Ascending aorta (tissue), 2 donors: Measurements from ENCODE around the gene ANO6. TPM values are rescaled to one million over a fixed set of nuclear protein-coding genes. Genes with fewer than 3 reads are reported as not detected.

ENCODE experiments used
- DNase-seq, 2 donors: peaks; one replicate each; pipeline ENCODE4 v3.0.0-alpha.2; 2019; ENCODE audit warnings: low spot score in 2 of 2
- H3K27ac ChIP-seq, 2 donors: fragments of 200-600 bp; sonication (generic); one replicate each; pipeline ENCODE4 v1.5.1; 2016 to 2017; ENCODE audit warnings: mild to moderate bottlenecking in 1 of 2
- H3K27me3 ChIP-seq: fragments of 200-600 bp; sonication (generic); one replicate; pipeline ENCODE4 v1.5.1; 2017
- H3K36me3 ChIP-seq, 2 donors: fragments of 200-600 bp; sonication (generic); one replicate each; pipeline ENCODE4 v1.5.1; 2016
- H3K4me1 ChIP-seq, 2 donors: fragments of 200-600 bp; sonication (generic); one replicate each; pipeline ENCODE4 v1.5.1; 2016 to 2017; ENCODE audit warnings: mild to moderate bottlenecking in 1 of 2
- H3K4me3 ChIP-seq, 2 donors: fragments of 200-600 bp; sonication (generic); one replicate each; pipeline ENCODE4 v1.5.1; 2016 to 2017; ENCODE audit warnings: mild to moderate bottlenecking in 1 of 2
- H3K9me3 ChIP-seq, 2 donors: fragments of 200-600 bp; sonication (generic); one replicate each; pipeline ENCODE4 v1.5.1; 2016
- intact Hi-C: fragments of 100-400 bp; cut with DNase I; formaldehyde crosslinking; loops from one replicate; pipeline ENCODE4 v1.15.1; 2023
- total RNA-seq: library from RNA; depleted of rRNA; stranded (reverse); fragments of >200 nt; gene quantifications from one replicate; pipeline ENCODE4 v1.1.0, GENCODE V29; 2016
- TF ChIP-seq, protein P1 (sequence below), 3 experiments: fragments of 200-600 bp in 2 of 3; fragments of 450-650 bp in 1 of 3; sonication (generic) in 2 of 3; IDR thresholded peaks; one replicate each; pipeline ENCODE4 v1.5.1; 2016 to 2019; ENCODE audit warnings: antibody characterized with exemption in 3 of 3, mild to moderate bottlenecking in 1 of 3, moderate library complexity in 1 of 3

ANO6 gene
- total RNA-seq, 1 donor from 2014 or later: 49.6 TPM

DNA sequence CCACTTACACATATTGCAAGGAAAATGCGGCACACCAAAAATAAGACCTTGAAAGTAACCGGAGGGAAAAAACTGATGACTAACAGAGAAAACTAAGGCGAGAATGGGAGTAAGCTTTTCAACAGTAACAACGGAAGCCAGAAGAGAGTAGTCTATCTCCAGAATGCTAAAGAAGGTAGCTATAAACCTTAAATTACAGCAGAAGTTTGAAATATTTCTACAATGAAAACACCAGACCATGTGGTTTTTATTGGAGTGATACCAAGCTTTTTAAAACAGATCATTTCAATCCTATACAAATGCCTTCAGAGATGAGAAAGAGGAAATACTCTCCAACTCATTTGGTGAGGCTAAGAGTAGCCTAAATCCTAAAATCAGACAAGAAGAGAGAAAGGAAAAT is 209.5 kb downstream of the ANO6 start:
- peaks cover 49 to 82% of the 10 kb centered on the region in 2 donors for H3K36me3 ChIP-seq
- H3K4me3 ChIP-seq: no peak overlapping the region
- H3K9me3 ChIP-seq: no peaks in the 10 kb centered on the region
- intact Hi-C loops: no loop called here
- no peak overlapping the region for H3K27ac ChIP-seq
- no peaks in the 10 kb centered on the region for H3K27me3 ChIP-seq
- no peak for DNase-seq
- TF ChIP-seq, protein P1, sequence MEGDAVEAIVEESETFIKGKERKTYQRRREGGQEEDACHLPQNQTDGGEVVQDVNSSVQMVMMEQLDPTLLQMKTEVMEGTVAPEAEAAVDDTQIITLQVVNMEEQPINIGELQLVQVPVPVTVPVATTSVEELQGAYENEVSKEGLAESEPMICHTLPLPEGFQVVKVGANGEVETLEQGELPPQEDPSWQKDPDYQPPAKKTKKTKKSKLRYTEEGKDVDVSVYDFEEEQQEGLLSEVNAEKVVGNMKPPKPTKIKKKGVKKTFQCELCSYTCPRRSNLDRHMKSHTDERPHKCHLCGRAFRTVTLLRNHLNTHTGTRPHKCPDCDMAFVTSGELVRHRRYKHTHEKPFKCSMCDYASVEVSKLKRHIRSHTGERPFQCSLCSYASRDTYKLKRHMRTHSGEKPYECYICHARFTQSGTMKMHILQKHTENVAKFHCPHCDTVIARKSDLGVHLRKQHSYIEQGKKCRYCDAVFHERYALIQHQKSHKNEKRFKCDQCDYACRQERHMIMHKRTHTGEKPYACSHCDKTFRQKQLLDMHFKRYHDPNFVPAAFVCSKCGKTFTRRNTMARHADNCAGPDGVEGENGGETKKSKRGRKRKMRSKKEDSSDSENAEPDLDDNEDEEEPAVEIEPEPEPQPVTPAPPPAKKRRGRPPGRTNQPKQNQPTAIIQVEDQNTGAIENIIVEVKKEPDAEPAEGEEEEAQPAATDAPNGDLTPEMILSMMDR (IDR thresholded peaks at IDR 0.05): no peak
- no peaks in the 10 kb centered on the region for H3K4me1 ChIP-seq

DNA sequence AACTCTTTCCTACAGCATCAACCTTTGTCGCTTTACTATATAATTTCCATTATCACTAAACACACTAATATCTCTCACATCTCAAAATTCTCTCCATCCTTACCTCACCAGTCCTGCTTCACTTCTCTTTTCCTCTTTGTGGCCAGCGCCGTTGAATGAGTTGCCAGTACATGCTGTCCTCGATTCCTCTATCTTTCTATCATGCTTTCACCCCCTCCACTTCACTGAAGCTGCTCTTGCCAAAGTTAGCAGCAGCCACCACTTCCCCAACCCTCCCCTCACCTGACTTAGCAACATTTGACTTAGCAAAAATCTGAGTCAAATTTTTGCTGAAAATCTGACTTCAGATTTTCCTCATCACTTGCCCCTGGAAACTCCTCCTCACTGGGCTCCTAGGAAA is 210.4 kb downstream of the ANO6 start:
- TF ChIP-seq, protein P1 (IDR thresholded peaks at IDR 0.05): no peak
- H3K27ac ChIP-seq: no peak overlapping the region
- intact Hi-C loops: no loop called here
- DNase-seq: no peak
- no peak overlapping the region for H3K4me3 ChIP-seq
- H3K9me3 ChIP-seq: no peaks in the 10 kb centered on the region
- peaks cover 51 to 86% of the 10 kb centered on the region in 2 donors for H3K36me3 ChIP-seq
- no peaks in the 10 kb centered on the region for H3K4me1 ChIP-seq
- H3K27me3 ChIP-seq: no peaks in the 10 kb centered on the region

DNA sequence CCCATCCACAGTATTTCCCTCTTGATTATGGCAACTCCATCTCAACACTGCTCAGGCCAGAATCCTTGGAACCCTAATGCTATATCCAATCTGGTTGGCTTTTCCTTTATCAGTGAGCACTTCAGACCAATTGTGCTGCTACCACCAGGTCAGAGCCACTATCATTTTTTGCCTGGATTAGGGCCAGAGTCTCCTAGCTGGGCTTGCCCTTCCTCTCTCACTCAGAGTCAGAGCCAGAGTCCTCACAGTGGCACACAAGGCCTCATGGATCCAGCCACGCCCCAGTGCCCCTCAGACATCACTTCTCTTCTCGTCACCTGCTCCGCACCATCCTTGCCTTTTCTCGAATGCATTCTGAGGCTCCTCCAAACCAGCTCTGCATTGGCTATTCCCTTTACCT is 211.1 kb downstream of the ANO6 start:
- intact Hi-C loops: no loop called here
- peaks cover 47 to 91% of the 10 kb centered on the region in 2 donors for H3K36me3 ChIP-seq
- H3K27me3 ChIP-seq: no peaks in the 10 kb centered on the region
- no peaks in the 10 kb centered on the region for H3K9me3 ChIP-seq
- H3K4me3 ChIP-seq: no peak overlapping the region
- no peak for DNase-seq
- H3K27ac ChIP-seq: no peak overlapping the region
- TF ChIP-seq, protein P1 (IDR thresholded peaks at IDR 0.05): no peak
- no peaks in the 10 kb centered on the region for H3K4me1 ChIP-seq

DNA sequence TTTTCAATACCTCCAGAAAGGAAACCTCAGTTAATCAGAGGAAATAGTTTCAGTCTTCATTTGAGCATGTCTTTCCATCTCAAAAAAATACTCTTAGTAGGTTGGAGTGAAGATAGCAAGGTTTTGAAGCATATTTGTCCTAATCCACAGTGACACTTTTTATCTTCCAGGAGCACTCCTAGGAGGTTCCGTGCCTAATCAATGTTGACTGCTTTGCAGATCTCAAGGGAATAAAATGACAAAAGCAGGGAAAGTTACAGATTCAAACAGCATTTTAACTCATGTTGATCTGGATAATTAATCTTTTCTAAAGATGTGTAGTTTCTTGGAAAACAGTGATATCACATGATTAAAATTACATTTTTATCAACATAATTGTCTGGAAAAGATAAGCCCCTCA is 213.9 kb downstream of the ANO6 start:
- no peak for DNase-seq
- TF ChIP-seq, protein P1 (IDR thresholded peaks at IDR 0.05): no peak
- intact Hi-C loops: no loop called here
- Histone ChIP-seq H3K27me3 (no peaks in the 10 kb centered on the region), H3K4me3 (no peak overlapping the region), H3K27ac (no peak overlapping the region), H3K36me3 (peaks cover 28 to 82% of the 10 kb centered on the region in 2 donors), H3K9me3 (no peaks in the 10 kb centered on the region), H3K4me1 (no peaks in the 10 kb centered on the region)

DNA sequence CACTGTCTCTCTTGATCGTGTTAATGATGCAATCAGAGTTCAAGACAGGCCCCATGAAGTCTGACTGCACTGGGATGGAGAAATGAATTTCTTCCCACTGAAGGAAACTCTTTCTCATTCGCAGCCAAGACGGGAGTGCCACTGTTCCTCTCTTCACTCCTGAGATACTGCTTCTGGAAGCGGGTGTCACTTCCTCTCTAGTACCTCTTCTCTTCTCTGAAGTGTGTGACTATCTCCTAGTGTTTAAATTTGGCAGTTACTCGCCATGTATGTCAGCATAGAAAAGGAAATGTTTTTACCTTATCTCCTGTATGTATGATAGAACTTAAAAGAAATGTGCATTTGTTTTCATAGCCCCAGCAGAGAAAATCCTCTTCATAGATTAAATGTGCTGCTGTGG is 215.2 kb downstream of the ANO6 start:
- no peaks in the 10 kb centered on the region for H3K4me1 ChIP-seq
- H3K36me3 ChIP-seq: peaks cover 28 to 71% of the 10 kb centered on the region in 2 donors
- no peak overlapping the region for H3K27ac ChIP-seq
- no peak for DNase-seq
- TF ChIP-seq, protein P1 (IDR thresholded peaks at IDR 0.05): no peak
- intact Hi-C loops: no loop called here
- H3K4me3 ChIP-seq: no peak overlapping the region
- H3K27me3 ChIP-seq: no peaks in the 10 kb centered on the region
- no peaks in the 10 kb centered on the region for H3K9me3 ChIP-seq

DNA sequence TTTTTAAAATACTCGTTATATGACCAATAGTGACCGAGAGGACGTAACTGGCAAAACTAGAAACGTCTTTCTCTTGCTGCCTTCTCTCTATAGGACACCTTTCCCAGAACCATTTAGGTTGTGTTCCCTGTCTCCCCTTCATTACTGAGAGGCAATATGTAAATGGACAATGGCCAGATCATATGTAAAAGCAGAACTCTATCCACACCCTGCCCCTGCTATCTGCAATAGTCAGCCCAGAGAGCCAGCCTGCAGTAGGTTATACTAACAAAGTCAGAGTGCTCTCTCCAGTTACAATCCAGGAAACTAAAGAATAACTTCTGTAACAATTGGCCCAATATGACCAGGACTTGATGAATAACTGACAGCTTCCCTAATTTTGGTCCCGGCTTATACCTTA is 216.8 kb downstream of the ANO6 start:
- H3K27me3 ChIP-seq: no peaks in the 10 kb centered on the region
- peaks cover 17 to 55% of the 10 kb centered on the region in 2 donors for H3K36me3 ChIP-seq
- TF ChIP-seq, protein P1 (IDR thresholded peaks at IDR 0.05): no peak
- no peak for DNase-seq
- H3K9me3 ChIP-seq: no peaks in the 10 kb centered on the region
- H3K4me3 ChIP-seq: no peak overlapping the region
- H3K4me1 ChIP-seq: no peaks in the 10 kb centered on the region
- intact Hi-C loops: no loop called here
- H3K27ac ChIP-seq: no peak overlapping the region
